HG02588 (cell line): ENCODE results near the gene GATA1.

Source experiments
- ATAC-seq: cut with Tn5 transposase; IDR thresholded peaks from one replicate; pipeline ENCODE4 v1.9.1; 2021; ENCODE audit warnings: mild to moderate bottlenecking, moderate library complexity; ENCODE audit not compliant: unreplicated experiment

Gene GATA1

GRCh38 chrX:48784726-48785125 is 1.7 kb upstream of the GATA1 start:
- ATAC-seq: no peak

GRCh38 chrX:48785186-48785539 is 1.2 kb upstream of the GATA1 start:
- no peak for ATAC-seq

GRCh38 chrX:48785540-48786214 is 713 bp upstream of the GATA1 start:
- no peak for ATAC-seq

- no peak for ATAC-seq
Measured at GRCh38 chrX:48786825-48787504, 575 bp downstream of the GATA1 start.

GRCh38 chrX:48787505-48788443 is 1.4 kb downstream of the GATA1 start:
- no peak for ATAC-seq

- ATAC-seq: no peak
Measured at GRCh38 chrX:48789366-48790220, 3.2 kb downstream of the GATA1 start.

- no peak for ATAC-seq
Measured at GRCh38 chrX:48790477-48790876, 4.1 kb downstream of the GATA1 start.

GRCh38 chrX:48791063-48791820 is 4.9 kb downstream of the GATA1 start:
- no peak for ATAC-seq

GRCh38 chrX:48792219-48792618 is 5.8 kb downstream of the GATA1 start:
- ATAC-seq: no peak

GRCh38 chrX:48793935-48794334 is 7.5 kb downstream of the GATA1 start:
- no peak for ATAC-seq

GRCh38 chrX:48794340-48794910 is 8.0 kb downstream of the GATA1 start:
- no peak for ATAC-seq

GRCh38 chrX:48794911-48795515 is 8.6 kb downstream of the GATA1 start:
- no peak for ATAC-seq

GRCh38 chrX:48798318-48798717 is 11.9 kb downstream of the GATA1 start:
- ATAC-seq: no peak

- no peak for ATAC-seq
Measured at GRCh38 chrX:48800574-48801279, 14.3 kb downstream of the GATA1 start.

GRCh38 chrX:48801280-48802088 is 15.1 kb downstream of the GATA1 start, which contains the start of gene HDAC6:
Gene HDAC6 (plus strand): TSS chrX:48802067. CDS start chrX:48802693, 626 bp downstream.
- peak; percentile 80 for ATAC-seq

GRCh38 chrX:48802089-48802904 is 15.9 kb downstream of the GATA1 start:
- ATAC-seq: peak; percentile 34

- no peak for ATAC-seq
Measured at GRCh38 chrX:48802905-48803200, 16.5 kb downstream of the GATA1 start.
